RWPE2 (cell line): Measurements from ENCODE around the gene SLC16A8.

ENCODE experiments used
- ATAC-seq: fragments of 200-7000 bp; cut with Tn5 transposase; 3 replicates; pipeline ENCODE4 v1.9.1; 2021; ENCODE audit warnings: low read depth
- DNase-seq: peaks from one replicate; pipeline ENCODE4 v3.0.0-alpha.2; 2020; ENCODE audit warnings: low spot score
- H3K27ac ChIP-seq: fragments of 450-650 bp; 2 replicates; pipeline ENCODE4 v1.5.1; 2017; ENCODE audit warnings: mild to moderate bottlenecking; ENCODE audit not compliant: poor library complexity, severe bottlenecking
- H3K27me3 ChIP-seq: fragments of 250-450 bp; sonication (Bioruptor Pico); 2 replicates; pipeline ENCODE4 v1.5.1; 2021; ENCODE audit warnings: mild to moderate bottlenecking, moderate library complexity; ENCODE audit not compliant: insufficient read depth, poor library complexity, severe bottlenecking
- H3K36me3 ChIP-seq: fragments of 250-450 bp; sonication (Bioruptor Pico); 2 replicates; pipeline ENCODE4 v1.5.1; 2020; ENCODE audit warnings: low read depth, mild to moderate bottlenecking, moderate library complexity
- H3K4me1 ChIP-seq: fragments of 250-450 bp; sonication (Bioruptor Pico); 2 replicates; pipeline ENCODE4 v1.5.1; 2021; ENCODE audit warnings: mild to moderate bottlenecking, moderate library complexity; ENCODE audit not compliant: insufficient read depth, poor library complexity, severe bottlenecking
- H3K4me3 ChIP-seq: fragments of 250-450 bp; sonication (Bioruptor Pico); 2 replicates; pipeline ENCODE4 v1.5.1; 2021; ENCODE audit warnings: mild to moderate bottlenecking, moderate library complexity; ENCODE audit not compliant: severe bottlenecking
- H3K9me3 ChIP-seq: fragments of 250-450 bp; sonication (Bioruptor Pico); 2 replicates; pipeline ENCODE4 v1.5.1; 2021; ENCODE audit warnings: mild to moderate bottlenecking, moderate library complexity; ENCODE audit not compliant: severe bottlenecking
- CTCF ChIP-seq: fragments of 450-650 bp; IDR thresholded peaks from one replicate; pipeline ENCODE4 v1.5.1; 2017; ENCODE audit warnings: mild to moderate bottlenecking, moderate library complexity; ENCODE audit not compliant: poor library complexity, severe bottlenecking

SLC16A8 gene

GRCh38 chr22:38111925-38112355 is 28.0 kb upstream of the SLC16A8 start:
- no peak for TF ChIP-seq CTCF
- ATAC-seq (no peak), DNase-seq (no peak)
- no peak overlapping the region for H3K27ac ChIP-seq
- peaks cover 2% of the 10 kb centered on the region for H3K4me1 ChIP-seq
- H3K36me3 ChIP-seq, result no peaks in the 10 kb centered on the region
- H3K9me3 ChIP-seq, result no peaks in the 10 kb centered on the region
- H3K4me3 ChIP-seq, result no peak overlapping the region
- H3K27me3 ChIP-seq, result no peaks in the 10 kb centered on the region

- Histone ChIP-seq H3K27ac (no peak overlapping the region), H3K9me3 (no peaks in the 10 kb centered on the region), H3K4me1 (peaks cover 2% of the 10 kb centered on the region), H3K4me3 (no peak overlapping the region), H3K36me3 (no peaks in the 10 kb centered on the region), H3K27me3 (no peaks in the 10 kb centered on the region)
- TF ChIP-seq CTCF, result no peak
- ATAC-seq, result no peak
- DNase-seq, result no peak
These were observed 27.2 kb upstream of the SLC16A8 start for GRCh38 chr22:38110863-38111852.

- DNase-seq (no peak), ATAC-seq (peak; percentile 56)
- H3K27ac ChIP-seq, result no peak within 1 kb of the TSS
- H3K4me1 ChIP-seq, result peaks cover 2% of the 10 kb centered on the region
- no peak within 1 kb of the TSS for H3K4me3 ChIP-seq
- H3K36me3 ChIP-seq, result no peaks in the 10 kb centered on the region
- TF ChIP-seq CTCF, result no peak
- no peaks in the 10 kb centered on the region for H3K9me3 ChIP-seq
- H3K27me3 ChIP-seq, result no peaks in the 10 kb centered on the region
These were observed 26.3 kb upstream of the SLC16A8 start, which contains the start of gene BAIAP2L2 for GRCh38 chr22:38110008-38110862. Gene BAIAP2L2 (minus strand): TSS chr22:38110684. CDS start chr22:38110525, 159 bp downstream.

GRCh38 chr22:38109371-38110001 is 25.5 kb upstream of the SLC16A8 start:
- 0 out of 3 replicates have a peak, but pooled peaks have one; percentile 22 for ATAC-seq
- no peak overlapping the region for H3K27ac ChIP-seq

More at GRCh38 chr22:38109371-38110001, 25.5 kb upstream of the SLC16A8 start:
- no peaks in the 10 kb centered on the region for H3K27me3 ChIP-seq
- no peaks in the 10 kb centered on the region for H3K9me3 ChIP-seq
- H3K4me3 ChIP-seq, result no peak overlapping the region
- DNase-seq, result no peak
- peaks cover 2% of the 10 kb centered on the region for H3K4me1 ChIP-seq
- no peak for TF ChIP-seq CTCF
- H3K36me3 ChIP-seq, result no peaks in the 10 kb centered on the region
